Measurements from ENCODE around the gene FABP6. TPM values are rescaled to one million over a fixed set of nuclear protein-coding genes. Genes with fewer than 3 reads are reported as not detected.

Gene FABP6
- total RNA-seq, 1 experiment from 2014 or later: 0.31 TPM

Other genes starting within 250 kb of the FABP6 start
- gene TTC1, start 220.4 kb upstream of the FABP6 start, total RNA-seq (2021; ENCODE audit: unreplicated experiment): 67.6 TPM
- gene PWWP2A, start 110.1 kb upstream of the FABP6 start, total RNA-seq (2021; ENCODE audit: unreplicated experiment): 22.6 TPM
- 35.0 TPM for gene CCNJL, start 83.1 kb downstream of the FABP6 start, total RNA-seq (2021; ENCODE audit: unreplicated experiment)
- gene C1QTNF2, start 141.1 kb downstream of the FABP6 start, total RNA-seq (2021; ENCODE audit: unreplicated experiment): 0.44 TPM
- 3.0 TPM for gene FAM200C, start 170.5 kb downstream of the FABP6 start, total RNA-seq (2021; ENCODE audit: unreplicated experiment)
- gene SLU7, start 189.6 kb downstream of the FABP6 start, total RNA-seq (2021; ENCODE audit: unreplicated experiment): 45.7 TPM
- 171 TPM for gene PTTG1, start 192.3 kb downstream of the FABP6 start, total RNA-seq (2021; ENCODE audit: unreplicated experiment)